NCI-H2029 (cell line): ENCODE measurements around the gene GCSAML.

Experiments
- DNase-seq: peaks from one replicate; lab custom pipeline; 2025; lab: John Stamatoyannopoulos, UW

The GCSAML gene

DNA sequence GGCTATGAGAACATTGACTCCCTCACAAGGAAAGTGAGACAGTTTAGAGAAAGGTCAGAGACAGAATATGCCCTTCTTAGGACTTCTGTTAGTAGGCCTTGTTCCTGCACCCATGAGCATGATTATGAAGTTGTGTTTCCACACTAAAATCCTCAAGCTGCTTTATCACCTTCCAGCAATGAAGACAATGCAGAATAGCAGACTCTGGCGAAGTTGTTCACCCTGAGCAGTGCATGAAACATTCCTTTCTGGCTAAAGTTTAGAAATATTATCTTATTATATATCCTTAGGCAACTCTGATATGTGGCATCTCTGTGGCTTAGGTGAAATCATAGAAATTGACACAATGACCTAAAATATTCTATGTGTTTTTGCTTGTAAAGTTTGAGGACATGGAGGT lies 25.3 kb downstream of the GCSAML start:
- no peak for DNase-seq

DNA sequence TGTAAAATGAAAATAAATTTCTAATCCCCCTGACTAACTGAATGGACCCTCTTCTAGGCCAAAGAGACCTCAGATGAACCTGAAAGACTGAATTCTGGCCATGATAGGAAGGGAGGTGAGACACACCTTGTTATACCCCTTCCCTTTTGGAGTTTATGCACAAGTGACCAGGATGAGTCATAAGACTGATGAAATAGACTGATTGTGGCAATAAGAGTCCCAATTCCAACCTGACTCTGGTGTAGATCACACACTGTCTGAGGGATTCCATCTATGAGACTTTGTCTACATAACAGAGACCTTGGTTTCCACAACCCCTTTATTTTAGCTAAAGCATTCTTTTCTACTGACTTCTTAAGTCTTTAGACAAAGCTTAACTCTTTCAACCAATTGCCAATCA lies 25.7 kb downstream of the GCSAML start:
- no peak for DNase-seq

DNA sequence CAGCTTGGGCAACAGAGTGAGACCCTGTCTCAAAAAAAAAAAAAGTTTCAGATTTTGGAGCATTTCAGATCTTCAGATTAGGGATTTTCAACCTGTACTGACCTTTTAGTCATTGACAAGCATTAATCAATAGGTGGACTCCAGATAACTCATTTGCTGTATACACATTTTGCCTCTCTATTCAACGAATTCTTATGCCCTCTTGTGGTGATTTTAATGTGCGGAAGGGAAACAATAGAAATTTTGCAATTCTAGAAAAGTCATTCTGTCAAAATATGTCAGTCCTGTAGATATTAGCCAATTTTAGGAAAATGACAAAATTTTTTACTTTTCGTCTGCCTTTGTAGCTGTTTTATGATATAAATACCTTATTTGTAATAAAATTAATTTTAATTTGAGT lies 27.6 kb downstream of the GCSAML start:
- DNase-seq, result no peak

- DNase-seq, result no peak
Measured at GRCh38 chr1:247578946-247579460, 30.1 kb downstream of the GCSAML start.

DNA sequence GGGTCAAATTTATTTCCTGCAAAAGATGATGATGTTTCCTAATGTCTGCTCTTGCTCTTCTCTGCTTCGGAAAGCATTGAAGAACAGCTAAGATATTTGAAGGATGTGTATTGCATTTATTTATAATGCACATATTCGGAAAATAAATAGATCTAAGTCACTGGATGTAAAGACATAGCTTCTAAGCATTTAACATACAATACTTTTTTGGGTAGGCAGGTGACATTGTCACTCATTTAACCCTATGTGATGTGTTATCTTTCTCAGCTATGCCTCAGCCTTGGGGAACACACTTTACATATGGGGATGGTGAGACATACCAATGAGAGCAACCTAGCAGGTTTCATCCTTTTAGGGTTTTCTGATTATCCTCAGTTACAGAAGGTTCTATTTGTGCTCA lies 39.1 kb downstream of the GCSAML start, which contains the start of gene OR2G2:
Gene OR2G2, plus strand, starts transcription at position 301 of the 400 bp plus-strand sequence. Its CDS starts 0 bp downstream, at position 301.
- no peak for DNase-seq

DNA sequence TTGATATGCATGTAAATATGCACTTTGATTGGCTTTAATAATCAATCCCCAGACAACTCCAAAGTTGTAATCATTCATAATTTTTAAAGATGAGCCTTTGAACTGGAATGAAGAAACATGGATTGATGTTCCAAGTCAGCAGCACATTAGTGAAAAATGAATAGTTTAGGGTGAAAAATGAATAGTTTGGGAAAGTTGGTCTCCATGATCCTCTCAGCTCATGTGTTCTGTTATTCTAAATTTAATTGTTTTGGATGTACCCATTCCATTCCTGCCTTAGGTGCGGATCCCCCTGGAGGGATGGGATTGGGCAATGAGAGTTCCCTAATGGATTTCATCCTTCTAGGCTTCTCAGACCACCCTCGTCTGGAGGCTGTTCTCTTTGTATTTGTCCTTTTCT lies 56.4 kb downstream of the GCSAML start, which contains the start of gene OR2G3:
Gene OR2G3, plus strand, starts transcription at position 301 of the 400 bp plus-strand sequence. Its CDS starts 0 bp downstream, at position 301.
- no peak for DNase-seq

GRCh38 chr1:247613405-247613804 lies 64.5 kb downstream of the GCSAML start:
- DNase-seq, result no peak

- DNase-seq, result no peak
Measured at GRCh38 chr1:247614625-247615024, 65.7 kb downstream of the GCSAML start.
